Fibroblast of villous mesenchyme (primary cell): ENCODE results near the gene CAMK2N2. TPM values are rescaled to one million over a fixed set of nuclear protein-coding genes. Genes with fewer than 3 reads are reported as not detected.

Source experiments
- DNase-seq: peaks from one replicate; pipeline ENCODE4 v3.0.0-alpha.2; 2010; ENCODE audit warnings: low read depth
- H3K4me3 ChIP-seq: 2 replicates; pipeline ENCODE4 v1.5.1; 2011; ENCODE audit warnings: low read depth, mild to moderate bottlenecking, low read length
- total RNA-seq: library from RNA; depleted of rRNA; stranded (reverse); fragments of >200 nt; gene quantifications from 2 replicates; pipeline ENCODE4 v1.2.3, GENCODE V29; 2012
- TF ChIP-seq, protein P1 (sequence below): IDR thresholded peaks from 2 replicates; pipeline ENCODE4 v1.5.1; 2012; ENCODE audit warnings: low read depth, mild to moderate bottlenecking, low read length; ENCODE audit not compliant: insufficient read depth

Gene CAMK2N2
- total RNA-seq, 1 donor = not detected

DNA sequence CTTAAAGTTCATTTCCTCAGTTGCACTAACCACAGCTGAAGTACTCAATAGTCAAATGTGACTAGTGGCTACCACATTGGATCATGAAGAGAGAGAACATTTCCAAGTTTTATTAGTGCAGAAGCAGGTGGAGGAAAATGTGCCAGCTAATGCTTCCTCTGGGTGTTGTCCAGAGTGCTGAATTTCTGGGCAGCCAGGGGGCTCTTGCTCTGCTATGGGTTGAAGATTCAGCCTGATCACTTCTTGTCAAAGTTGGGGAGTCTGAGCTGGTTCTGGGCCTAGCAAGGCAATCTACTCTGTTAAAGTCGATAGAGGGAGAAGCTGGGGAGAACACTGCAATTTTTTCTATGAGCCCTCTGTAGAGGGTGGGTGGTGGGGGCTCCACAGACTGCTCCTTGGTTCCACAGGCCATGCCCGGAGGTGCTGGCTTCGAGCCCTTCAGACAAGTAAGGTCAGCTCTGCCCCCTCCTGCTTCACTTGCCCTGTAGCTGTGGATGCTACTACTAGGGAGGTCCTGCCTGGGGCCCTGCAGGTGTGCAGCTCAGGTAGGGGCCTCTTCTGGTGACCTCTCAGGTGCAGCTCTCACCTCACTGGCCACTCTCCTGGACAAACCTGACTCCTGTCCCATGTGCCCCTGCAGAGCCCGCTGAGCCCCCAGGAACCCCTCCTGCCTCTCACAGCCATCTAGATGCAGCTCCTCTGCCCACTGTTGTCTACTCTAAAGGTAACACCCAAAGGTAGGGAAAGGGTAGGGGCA is 20.8 kb downstream of the CAMK2N2 start:
- DNase-seq = peak; percentile 24
- TF ChIP-seq, protein P1, sequence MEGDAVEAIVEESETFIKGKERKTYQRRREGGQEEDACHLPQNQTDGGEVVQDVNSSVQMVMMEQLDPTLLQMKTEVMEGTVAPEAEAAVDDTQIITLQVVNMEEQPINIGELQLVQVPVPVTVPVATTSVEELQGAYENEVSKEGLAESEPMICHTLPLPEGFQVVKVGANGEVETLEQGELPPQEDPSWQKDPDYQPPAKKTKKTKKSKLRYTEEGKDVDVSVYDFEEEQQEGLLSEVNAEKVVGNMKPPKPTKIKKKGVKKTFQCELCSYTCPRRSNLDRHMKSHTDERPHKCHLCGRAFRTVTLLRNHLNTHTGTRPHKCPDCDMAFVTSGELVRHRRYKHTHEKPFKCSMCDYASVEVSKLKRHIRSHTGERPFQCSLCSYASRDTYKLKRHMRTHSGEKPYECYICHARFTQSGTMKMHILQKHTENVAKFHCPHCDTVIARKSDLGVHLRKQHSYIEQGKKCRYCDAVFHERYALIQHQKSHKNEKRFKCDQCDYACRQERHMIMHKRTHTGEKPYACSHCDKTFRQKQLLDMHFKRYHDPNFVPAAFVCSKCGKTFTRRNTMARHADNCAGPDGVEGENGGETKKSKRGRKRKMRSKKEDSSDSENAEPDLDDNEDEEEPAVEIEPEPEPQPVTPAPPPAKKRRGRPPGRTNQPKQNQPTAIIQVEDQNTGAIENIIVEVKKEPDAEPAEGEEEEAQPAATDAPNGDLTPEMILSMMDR = peak; percentile 15
- H3K4me3 ChIP-seq = no peak overlapping the region

DNA sequence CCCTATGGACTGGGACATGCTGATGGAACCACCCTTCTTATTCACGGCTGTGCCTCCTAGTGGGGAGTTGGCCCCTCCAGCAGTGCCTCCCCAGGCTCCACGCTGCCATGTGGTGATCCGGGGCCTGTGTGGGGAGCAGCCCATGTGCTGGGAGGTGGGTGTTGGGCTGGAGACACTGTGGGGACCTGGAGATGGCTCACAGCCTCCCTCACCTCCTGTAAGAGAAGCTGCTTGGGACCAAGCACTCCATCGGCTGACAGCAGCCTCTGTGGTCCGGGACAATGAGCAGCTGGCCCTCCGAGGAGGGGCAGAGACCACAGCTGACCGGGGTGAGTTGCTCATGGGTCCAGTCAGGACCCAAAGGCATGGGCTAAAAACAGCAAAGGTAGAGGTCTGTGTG is 21.6 kb downstream of the CAMK2N2 start:
- H3K4me3 ChIP-seq = no peak overlapping the region
- no peak for DNase-seq
- TF ChIP-seq, protein P1 = no peak

DNA sequence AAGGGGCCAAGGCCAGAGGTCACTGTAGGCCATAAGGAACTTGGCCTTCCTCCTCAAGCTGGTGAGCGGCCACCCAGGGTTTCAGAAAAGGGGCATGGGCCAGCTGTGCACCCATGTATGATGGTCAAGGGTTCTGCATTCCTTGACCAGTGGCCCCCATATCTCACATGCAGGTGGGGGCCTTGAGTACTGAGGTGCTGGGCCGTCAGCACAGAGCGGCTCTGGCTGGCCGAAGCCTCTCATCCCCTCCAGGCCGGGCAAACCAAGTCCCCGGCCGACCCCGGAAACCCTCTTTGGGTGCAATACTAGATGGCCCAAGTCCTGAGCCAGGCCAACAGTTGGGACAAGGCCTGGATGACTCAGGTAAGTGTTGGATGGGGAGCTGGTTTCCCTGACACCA is 22.1 kb downstream of the CAMK2N2 start:
- TF ChIP-seq, protein P1 = no peak
- H3K4me3 ChIP-seq = no peak overlapping the region
- DNase-seq = no peak

DNA sequence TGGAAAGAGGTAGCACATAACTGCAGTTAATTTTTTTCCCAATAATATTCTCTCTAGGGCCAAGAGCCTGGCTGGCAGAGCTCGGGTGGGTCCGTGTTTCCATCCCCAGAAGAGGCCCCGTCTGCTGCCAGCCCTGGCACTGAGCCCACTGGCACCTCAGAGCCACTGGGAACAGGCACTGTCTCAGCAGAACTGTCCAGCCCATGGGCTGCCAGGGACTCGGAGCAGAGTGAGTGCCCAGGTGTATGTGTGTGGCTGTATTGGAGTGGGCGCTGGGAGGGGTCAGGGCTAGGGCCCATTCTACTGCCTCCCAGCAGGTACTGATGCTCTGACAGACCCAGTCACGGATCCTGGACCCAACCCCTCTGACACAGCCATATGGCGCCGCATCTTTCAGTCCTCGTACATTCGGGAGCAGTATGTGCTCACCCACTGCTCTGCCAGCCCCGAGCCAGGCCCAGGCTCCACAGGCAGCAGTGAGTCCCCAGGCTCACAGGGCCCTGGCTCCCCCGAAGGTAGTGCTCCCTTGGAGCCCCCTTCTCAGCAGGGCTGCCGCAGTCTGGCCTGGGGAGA is 23.0 kb downstream of the CAMK2N2 start:
- TF ChIP-seq, protein P1 = no peak
- no peak overlapping the region for H3K4me3 ChIP-seq
- DNase-seq = no peak

DNA sequence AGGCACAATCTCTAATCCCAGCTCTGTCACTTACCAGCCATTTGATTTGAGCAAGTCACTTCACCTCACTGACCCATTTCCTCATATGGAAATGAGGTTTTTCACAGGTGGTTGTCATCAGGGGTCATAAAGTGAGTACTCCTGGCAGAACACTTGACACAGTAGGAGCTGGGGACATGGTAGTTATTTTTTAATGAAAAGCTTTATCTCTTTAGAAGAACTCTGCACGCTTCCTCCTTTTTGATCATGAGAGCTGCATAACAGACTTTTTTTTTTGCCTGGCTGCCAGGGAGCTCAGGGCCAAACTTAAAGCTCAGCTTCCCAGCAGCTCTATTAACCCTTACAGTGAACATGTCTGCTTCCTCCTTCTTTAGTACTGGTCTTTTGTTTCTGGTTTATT is 23.5 kb downstream of the CAMK2N2 start:
- no peak for DNase-seq
- TF ChIP-seq, protein P1 = no peak
- no peak overlapping the region for H3K4me3 ChIP-seq

DNA sequence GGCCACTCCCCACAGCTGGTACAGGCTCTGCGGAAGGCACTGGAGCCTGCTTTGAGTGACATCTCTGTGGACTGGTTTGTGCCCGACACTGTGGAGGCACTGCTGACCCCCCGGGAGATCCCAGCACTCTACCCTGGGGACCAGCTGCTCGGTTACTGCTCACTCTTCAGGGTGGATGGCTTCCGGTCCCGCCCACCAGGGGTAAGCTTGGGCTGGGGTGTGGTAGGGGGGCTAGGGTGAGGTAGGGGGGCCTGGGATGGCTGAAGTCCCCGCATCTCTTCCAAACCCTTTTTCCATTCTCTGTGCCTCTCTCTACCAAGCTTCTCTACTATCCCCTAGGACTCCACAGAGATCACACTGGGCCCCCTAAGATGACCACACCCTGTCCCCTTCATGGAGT is 24.1 kb downstream of the CAMK2N2 start:
- TF ChIP-seq, protein P1 = no peak
- DNase-seq = no peak
- no peak overlapping the region for H3K4me3 ChIP-seq
